ENCODE results near the gene FYTTD1.
A peak's percentile ranks its signal among the peaks of the same experiment; 100 is the strongest.

FYTTD1 gene

GRCh38 chr3:197737319-197737649, 12.4 kb upstream of the FYTTD1 start:
- no peak for DNase-seq (ENCODE audit: low read depth in 2 of 2)

DNA sequence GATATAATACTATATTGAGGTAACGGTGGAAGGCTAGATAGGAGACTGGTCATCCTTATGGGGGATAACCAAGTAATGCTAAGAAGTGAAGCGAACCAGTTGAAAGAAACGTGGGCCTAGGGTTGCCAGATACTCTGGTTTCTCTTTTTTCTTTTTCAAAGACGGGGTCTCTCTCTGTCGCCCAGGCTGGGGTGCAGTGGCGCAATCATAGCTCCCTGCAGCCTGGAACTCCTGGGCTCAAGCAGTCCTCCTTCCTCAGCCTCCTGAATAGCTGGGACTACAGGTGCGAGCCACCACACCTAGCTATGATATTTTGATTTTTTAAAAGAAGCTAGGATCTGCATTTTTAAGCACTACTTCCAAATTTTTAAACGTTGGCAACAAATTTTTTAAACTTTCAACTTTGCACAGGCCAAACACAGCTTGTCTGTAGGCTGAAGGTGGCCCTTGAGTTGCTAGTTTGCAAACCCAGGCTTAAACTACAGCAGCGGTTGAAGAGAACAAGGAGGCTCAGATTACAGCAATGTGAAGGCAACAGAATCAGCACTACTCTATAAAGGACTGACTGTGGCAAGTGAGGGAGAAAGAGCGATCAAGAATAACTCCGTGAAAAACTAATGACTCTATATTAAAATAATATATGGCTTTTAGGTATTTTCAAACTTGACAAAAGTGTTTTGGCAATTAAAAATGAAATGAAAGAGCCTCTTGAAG, 11.8 kb upstream of the FYTTD1 start:
- no peak for DNase-seq (ENCODE audit: low read depth in 2 of 2)

DNA sequence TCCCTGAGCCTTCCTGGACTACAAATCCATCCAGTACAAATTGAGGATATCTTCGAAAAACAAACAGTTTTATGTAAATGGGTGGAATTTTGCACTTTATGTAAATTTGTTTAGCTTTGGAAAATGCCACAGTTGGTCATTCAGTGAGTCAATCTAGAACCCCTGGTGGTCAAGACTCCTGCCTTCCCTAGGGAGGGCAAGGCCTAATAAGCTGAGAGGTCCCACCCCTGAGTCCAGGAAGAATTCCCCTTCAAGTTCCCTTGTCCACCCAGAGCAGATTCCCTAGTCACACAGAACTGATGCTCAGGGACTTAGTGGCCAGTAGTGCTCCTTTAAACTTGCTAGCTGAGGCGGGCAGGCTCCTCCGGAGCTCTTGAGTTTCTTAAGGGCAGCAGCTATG, 6.9 kb upstream of the FYTTD1 start:
- no peak for DNase-seq (ENCODE audit: low read depth in 2 of 2)

- DNase-seq (ENCODE audit: low read depth in 2 of 2), result no peak
These were observed 3.5 kb upstream of the FYTTD1 start for GRCh38 chr3:197746209-197746608.

DNA sequence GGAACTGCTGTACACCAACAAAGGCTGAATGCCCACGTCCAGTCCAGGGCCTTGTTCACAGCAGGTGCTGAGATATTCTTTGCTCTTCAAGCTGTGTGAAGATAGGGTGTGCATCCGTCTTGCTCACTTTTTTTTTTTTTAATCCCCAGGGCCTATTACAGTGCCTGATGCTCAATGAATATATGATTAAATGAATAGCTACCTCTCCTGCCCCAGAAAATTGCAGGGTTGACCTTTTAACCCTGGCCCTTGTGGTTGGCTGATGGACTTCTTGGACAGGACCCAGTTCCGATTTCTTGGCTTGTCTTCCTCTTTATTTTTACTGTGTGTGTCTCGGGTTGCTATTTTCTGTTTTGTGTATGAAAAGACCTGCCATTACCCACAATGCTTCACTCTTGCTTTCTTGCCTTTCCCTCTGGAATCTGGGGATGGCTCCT, 2.9 kb upstream of the FYTTD1 start:
- DNase-seq (ENCODE audit: low read depth in 2 of 2), result no peak

DNA sequence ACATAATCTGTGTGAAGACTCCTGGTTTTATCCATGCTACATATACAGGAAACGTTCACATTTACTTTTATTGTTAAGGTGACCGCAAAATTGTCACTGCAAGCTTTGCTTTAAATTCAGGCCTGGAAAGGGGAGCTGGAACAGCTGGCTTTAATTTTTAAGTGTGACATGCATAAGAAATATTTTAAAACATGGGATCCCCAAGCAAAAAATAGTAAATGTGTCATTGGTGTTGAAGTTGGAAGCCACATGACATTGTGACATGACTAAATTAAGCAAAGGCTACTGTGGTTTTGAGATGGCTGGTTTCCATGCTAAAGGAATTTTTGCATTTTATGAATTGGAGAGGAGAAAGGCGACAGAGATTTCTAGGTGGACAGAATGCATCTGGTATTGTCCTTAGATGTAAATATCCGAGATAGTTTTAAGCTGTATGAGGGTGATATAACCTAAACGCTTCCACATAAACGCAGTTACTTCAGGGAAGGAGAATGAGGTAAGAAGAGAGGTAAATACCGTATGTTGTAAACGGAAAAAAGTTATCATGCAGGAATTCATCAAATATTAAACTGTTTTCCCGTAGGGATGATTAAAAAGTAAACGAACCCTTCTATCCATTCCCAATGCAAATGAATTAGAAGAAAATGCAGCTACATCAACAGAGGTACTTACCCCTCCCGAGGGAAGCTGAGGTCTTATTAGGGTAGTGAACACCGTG, 927 bp upstream of the FYTTD1 start:
- no peak for DNase-seq (ENCODE audit: low read depth in 2 of 2)

- DNase-seq (ENCODE audit: low read depth in 2 of 2), result peak; percentile 33 to 35
These were observed 425 bp upstream of the FYTTD1 start for GRCh38 chr3:197749315-197749600.

- DNase-seq (ENCODE audit: low read depth in 2 of 2), result peak in 1 of 2 donors; percentile 31
These were observed 731 bp downstream of the FYTTD1 start for GRCh38 chr3:197750396-197750831.

DNA sequence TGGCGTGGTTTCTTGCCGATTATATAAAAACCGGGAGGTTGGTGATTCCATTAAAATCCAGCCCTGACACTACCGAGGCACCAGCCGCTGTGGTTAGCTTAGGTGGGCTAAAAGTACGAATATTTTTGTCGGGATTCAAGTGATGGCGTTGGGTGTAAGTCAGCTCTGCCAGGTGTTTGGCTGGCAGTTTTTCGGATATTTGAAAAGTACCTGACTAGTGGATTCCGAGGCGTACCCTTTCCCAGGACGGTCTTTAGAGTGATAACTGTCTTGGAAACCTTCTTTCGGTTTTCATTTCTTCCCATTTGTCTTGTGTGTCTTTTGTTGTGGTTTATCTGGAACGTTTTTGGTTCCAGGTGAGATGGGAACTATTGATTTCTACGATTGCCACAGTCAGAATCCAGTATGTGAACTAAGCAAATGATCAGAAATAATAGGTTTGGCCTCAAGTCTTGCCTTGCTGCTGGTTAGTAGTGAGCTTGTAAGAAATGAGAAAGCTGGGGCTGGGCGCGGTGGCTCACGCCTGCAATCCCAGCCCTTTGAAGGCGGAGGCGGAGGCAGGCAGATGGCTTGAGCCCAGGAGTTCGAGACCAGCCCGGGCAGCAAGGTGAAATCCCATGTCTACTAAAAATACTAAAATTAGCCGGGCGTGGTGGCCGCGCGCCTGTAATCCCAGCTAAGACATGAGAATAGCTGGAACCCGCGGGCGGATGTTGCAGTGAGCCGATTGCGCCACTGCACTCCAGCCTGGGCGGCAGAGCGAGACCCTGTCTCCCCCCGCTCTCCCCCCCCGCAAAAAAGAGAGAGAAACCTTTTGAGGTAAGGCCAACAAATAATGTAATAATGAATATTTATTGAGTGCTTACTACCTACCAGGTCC, 1.4 kb downstream of the FYTTD1 start:
- peak; percentile 13 to 31 for DNase-seq (ENCODE audit: low read depth in 2 of 2)

DNA sequence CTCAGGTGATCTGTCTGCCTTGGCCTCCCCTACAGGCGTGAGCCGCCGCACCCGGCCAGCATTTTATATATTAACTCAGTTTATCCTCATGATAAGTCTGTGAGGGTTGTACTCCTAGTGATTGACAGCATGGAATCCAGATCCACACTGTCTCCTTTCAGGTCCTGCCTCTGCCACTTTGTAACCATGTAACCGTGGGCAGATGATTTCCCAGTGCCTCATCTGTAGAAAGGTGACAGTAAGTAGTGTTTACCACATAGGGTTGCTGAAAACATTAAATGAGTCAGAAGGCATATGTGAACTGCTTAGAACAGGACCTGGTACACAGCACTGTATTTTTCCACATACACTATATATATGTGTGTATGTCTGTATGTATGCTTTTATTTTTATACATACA, 2.4 kb downstream of the FYTTD1 start:
- DNase-seq (ENCODE audit: low read depth in 2 of 2), result no peak

DNA sequence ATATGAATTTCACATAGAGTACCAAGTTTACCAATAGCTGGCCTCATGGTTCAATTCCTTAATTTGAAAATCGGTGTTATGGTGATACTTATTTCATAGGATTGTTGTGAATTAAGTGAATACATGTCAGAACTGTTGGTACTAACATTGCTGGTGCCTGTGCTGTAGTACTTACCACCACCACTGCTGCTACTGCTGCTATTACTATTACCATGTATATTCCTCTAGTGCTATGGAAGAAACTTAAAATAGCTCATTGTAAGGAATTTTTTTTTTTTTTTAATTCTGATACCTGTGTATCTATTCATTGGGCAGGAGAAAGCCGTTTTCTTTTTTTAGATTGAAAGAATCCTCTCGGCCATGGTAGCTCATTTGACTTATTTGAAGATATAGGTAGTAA, 3.6 kb downstream of the FYTTD1 start:
- DNase-seq (ENCODE audit: low read depth in 2 of 2), result no peak

DNA sequence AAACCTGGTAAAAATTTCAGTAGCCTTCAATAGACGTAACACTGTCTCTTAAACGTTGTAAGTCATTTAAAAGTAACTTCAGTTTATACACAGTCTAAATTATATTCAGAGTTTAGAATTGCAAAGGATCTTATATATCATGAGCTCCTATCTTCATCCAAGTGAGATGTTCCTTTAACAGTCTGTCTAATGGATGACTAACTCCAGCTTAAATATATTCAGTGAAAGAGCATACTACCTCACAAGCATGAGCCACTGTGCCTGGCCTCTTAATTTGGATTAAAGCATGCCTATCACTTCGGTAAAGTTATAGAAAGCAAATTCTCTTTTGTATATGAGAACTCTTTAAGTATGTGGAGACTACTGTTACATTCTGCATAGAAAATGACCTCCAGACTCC, 7.0 kb downstream of the FYTTD1 start:
- DNase-seq (ENCODE audit: low read depth in 2 of 2), result no peak

- DNase-seq (ENCODE audit: low read depth in 2 of 2), result no peak
These were observed 8.8 kb downstream of the FYTTD1 start for GRCh38 chr3:197758512-197758911.

DNA sequence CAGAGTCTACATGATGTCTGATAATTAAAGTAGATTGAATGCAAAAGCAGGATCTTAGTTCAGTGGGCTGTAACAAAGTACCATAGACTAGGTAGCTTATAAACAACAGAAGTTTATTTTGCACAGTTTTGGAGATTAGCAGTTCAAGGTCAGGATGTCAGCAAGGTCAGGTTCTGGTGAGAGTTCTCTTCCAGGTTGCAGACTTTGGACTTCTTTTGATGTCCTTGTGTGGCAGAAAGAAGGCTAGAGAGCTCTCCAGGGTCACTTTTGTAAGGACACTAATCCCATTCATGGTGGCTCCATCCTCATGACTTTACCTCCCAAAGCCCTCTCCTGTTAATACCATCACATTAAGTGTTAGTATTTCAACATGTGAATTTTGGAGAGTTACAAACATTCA, 12.1 kb downstream of the FYTTD1 start:
- no peak for DNase-seq (ENCODE audit: low read depth in 2 of 2)

DNA sequence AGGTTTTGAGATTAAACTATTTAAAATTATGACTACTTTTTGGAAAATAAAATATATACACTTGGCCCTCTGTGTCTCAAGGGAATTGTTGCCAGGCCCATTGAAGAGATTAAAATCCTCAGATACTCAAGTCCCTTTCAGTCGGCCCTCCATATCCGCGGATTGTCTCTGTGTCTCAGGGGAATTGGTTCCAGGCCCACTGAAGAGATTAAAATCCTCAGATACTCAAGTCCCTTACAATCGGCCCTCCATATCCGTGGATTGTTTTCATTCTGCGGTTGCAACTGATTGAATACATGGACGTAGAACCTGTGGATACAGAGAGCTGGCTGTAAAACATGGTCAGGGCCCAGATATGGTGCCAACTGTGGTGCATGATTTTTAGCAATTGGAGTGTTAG, 25.6 kb downstream of the FYTTD1 start:
- no peak for DNase-seq (ENCODE audit: low read depth in 2 of 2)

GRCh38 chr3:197782230-197782629, 32.5 kb downstream of the FYTTD1 start:
- DNase-seq (ENCODE audit: low read depth in 2 of 2), result no peak

- no peak for DNase-seq (ENCODE audit: low read depth in 2 of 2)
These were observed 34.4 kb downstream of the FYTTD1 start for GRCh38 chr3:197784019-197784585.

DNA sequence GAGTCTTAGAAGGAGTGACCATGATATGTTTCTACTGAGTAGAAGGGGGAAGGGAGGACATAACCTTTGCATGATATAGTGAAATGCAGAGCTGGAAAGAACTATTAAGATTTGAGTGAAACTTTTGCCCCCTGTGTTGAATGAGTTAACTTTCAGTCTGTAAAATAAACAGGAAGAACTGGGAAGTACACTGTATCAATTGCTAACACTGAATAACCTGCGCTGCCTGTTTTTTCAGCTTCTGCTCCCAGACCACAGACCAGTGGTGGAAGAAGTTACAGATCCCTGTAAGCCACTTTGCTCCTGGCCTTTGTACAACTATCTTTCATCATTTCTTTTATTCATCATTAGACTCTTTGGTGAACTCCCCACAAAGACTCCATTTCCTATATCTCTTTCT, 37.7 kb downstream of the FYTTD1 start:
- no peak for DNase-seq (ENCODE audit: low read depth in 2 of 2)

DNA sequence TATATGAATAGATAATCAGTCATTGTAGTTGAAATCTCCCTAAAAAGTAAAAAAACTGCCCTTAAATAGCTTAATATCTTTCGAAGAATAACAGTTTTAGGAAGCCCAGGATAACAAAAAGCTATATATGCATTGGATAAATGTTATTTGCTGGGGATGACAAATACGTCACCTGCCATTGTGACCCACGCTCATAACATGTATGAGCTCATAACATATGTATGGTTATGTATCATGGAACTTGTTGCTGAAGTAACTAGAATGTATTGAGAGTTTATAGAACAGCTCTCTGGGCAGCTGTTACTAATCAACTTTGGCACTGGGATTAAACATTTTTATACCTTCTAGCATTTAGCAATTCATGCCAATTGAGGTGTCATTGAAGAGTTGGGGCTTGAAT, 39.6 kb downstream of the FYTTD1 start:
- DNase-seq (ENCODE audit: low read depth in 2 of 2), result no peak

- no peak for DNase-seq (ENCODE audit: low read depth in 2 of 2)
These were observed 40.4 kb downstream of the FYTTD1 start for GRCh38 chr3:197790033-197790432.

DNA sequence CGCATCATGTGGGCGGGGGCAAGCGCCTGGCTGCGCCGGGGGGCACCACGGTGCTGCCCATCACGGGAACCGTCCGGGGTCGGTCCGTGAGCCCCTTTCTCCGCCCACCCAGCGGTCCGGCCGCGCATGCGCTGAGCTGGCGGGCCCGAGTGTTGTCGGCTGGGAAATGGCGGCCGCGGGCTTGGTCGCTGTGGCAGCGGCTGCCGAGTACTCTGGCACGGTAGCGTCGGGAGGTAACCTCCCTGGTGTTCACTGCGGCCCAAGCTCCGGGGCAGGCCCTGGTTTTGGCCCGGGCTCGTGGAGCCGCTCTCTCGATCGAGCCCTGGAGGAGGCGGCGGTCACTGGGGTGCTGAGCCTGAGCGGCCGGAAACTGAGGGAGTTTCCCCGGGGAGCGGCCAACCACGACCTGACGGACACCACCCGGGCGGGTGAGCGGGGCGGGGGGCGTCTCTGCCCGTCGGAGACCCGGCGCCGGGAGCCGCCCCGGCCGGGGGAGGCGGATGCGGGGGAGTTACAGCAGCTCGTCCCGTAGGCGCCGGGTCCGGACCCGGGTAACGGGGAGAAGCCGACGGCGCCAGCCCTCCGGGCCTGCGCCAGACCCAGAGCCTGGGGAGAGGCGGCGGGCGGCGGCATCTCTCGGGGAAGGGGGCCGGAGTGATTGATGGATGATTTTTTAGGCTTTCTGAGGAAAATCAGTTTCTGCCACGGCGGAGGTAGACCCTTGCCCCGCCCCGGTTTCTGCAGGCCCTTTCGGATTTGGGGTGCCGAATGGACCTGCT, 41.6 kb downstream of the FYTTD1 start, which contains the start of gene LRCH3:
LRCH3 (plus strand) TSS at position 142 of the 779 bp plus-strand sequence; CDS start at position 167, 25 bp downstream.
- peak; percentile 70 to 71 for DNase-seq (ENCODE audit: low read depth in 2 of 2)

Measured in activated CD4-positive, alpha-beta T cell treated with anti-CD3 and anti-CD28 coated beads for 24 hours (primary cell).